Mammary epithelial cell (primary cell): ENCODE results near the gene TAPT1.

ENCODE experiments used
- CTCF ChIP-seq, 2 donors: IDR thresholded peaks in 1 of 2; conservative IDR thresholded peaks in 1 of 2; 2 replicates each; pipeline ENCODE4 v1.5.1; 2011 to 2012; ENCODE audit warnings: inconsistent platforms in 2 of 2, low read length in 2 of 2, mild to moderate bottlenecking in 2 of 2, control low read depth in 1 of 2, low read depth in 1 of 2; ENCODE audit not compliant: insufficient read depth in 1 of 2; ENCODE audit errors: extremely low read depth in 1 of 2
- EZH2 ChIP-seq: IDR thresholded peaks from 2 replicates; pipeline ENCODE4 v1.6.1; 2012; ENCODE audit warnings: low read length, inconsistent platforms, borderline replicate concordance

- no peak for TF ChIP-seq CTCF (conservative IDR thresholded peaks at IDR 0.05 in 1 of 2, IDR thresholded peaks at IDR 0.05 in 1 of 2; ENCODE audit: extremely low read depth in 1 of 2, insufficient read depth in 1 of 2, low read depth in 1 of 2, low read length in 2 of 2)
- TF ChIP-seq EZH2, result no peak
These were observed 83.5 kb downstream of the TAPT1 start for GRCh38 chr4:16142598-16143310.
